ENCODE results near the gene ULK3. TPM values are rescaled to one million over a fixed set of nuclear protein-coding genes. Genes with fewer than 3 reads are reported as not detected.
A peak's percentile ranks its signal among the peaks of the same experiment; 100 is the strongest.

Gene ULK3
- total and polyA plus RNA-seq, 2 of the 4 experiments (the other 2 are of a cell fraction), result 11.8 to 22.7 TPM

DNA sequence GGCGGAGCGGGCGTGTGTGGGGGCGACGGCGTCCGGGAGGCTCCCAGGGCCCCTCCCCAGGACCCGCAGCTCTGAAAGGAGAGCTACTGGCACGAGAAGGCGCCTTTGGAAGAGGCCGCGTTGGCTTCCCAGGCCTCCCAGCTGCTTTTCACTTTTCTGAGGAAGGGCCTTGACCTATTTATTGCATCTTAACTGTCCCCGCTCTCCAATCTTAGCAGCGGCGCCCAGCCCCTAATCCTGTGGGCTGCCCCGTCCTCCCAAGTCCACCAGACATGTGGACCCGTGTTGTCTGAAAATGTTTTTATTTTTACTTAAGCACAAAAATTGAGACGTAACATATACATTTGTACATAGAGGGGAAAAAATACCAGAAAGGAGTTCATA, 481 bp upstream of the ULK3 start:
- POLR2A ChIA-PET (ENCODE audit: unreplicated experiment), result no interaction called here
- Histone ChIP-seq H3K4me3 (ENCODE audit: insufficient read depth, low read depth, low read length) (peak overlapping the region; percentile 44), H3K18ac (ENCODE audit: low read depth, low read length) (no peak overlapping the region), H3K56ac (ENCODE audit: extremely low read depth, insufficient read depth, low read length) (no peak overlapping the region), H3K23ac (ENCODE audit: low read depth, low read length) (peak overlapping the region; percentile 70; the same call in 1 of the 2 replicates), H3K27me3 (ENCODE audit: control insufficient read depth, insufficient read depth, low read length) (no peaks in the 10 kb centered on the region), H4K91ac (ENCODE audit: insufficient read depth, low read depth, low read length) (peak overlapping the region; percentile 15; the same call in 1 of the 2 replicates), H3K14ac (replicated peaks; ENCODE audit: low read depth, low read length) (peak overlapping the region; percentile 74), H4K8ac (ENCODE audit: low read depth in 2 of 2, low read length in 2 of 2) (peak overlapping the region; percentile 89 to 91), H2AFZ (replicated peaks; ENCODE audit: low read length, poor library complexity) (peak overlapping the region; percentile 93), H3K27ac (ENCODE audit: insufficient read depth, low read length) (peak overlapping the region; percentile 51), H2BK120ac (ENCODE audit: low read depth, low read length) (peak overlapping the region; percentile 46; the same call in 1 of the 2 replicates), H3K9me3 (ENCODE audit: control insufficient read depth, insufficient read depth, low read length) (no peaks in the 10 kb centered on the region), H2AK9ac (replicated peaks; ENCODE audit: low read depth, low read length, poor library complexity) (peak overlapping the region; percentile 94), H2BK5ac (ENCODE audit: low read depth, low read length, poor library complexity, severe bottlenecking) (peak overlapping the region; percentile 12), H4K20me1 (ENCODE audit: insufficient read depth, low read length) (no peaks in the 10 kb centered on the region), H2BK20ac (ENCODE audit: low read depth, low read length) (no peak overlapping the region), H3K4me2 (ENCODE audit: low read depth, low read length) (peak overlapping the region; percentile 50), H3K4me1 (ENCODE audit: control insufficient read depth, insufficient read depth, low read length) (peaks cover 4% of the 10 kb centered on the region; the same call in 1 of the 2 replicates), H2AK5ac (ENCODE audit: low read depth, low read length) (peak overlapping the region; percentile 79), H3K9me1 (ENCODE audit: insufficient read depth, low read length) (0 out of 2 replicates have a peak, but pooled peaks cover 3% of the 10 kb centered on the region), H3K36me3 (ENCODE audit: control insufficient read depth, insufficient read depth, low read length) (peaks cover 20% of the 10 kb centered on the region), H3K9ac (ENCODE audit: low read depth, low read length) (peak overlapping the region; percentile 43), H3K4ac (ENCODE audit: low read depth, low read length) (peak overlapping the region; percentile 92), H3K79me1 (ENCODE audit: low read depth in 1 of 2, low read length in 2 of 2) (peaks cover 0 to 17% of the 10 kb centered on the region in 2 experiments; a peak in 1 of 4 replicates), H4K5ac (ENCODE audit: low read depth, low read length) (0 out of 2 replicates have a peak overlapping the region, but pooled peaks have one; percentile 1), H2BK15ac (ENCODE audit: low read depth, low read length) (peak overlapping the region; percentile 13; the same call in 1 of the 3 replicates)
- DNase-seq (no peak), ATAC-seq (ENCODE audit: low read depth) (no peak)
- BruUV-seq (replicated peaks), result no TSS peak
- 2% methylated on average over 7 of the region's 18 CpGs; no CpG with 5 or more reads in 1 of the 2 experiments for WGBS, 2 experiments (ENCODE audit: extremely low coverage in 2 of 2, insufficient read length in 1 of 2)
- dilution Hi-C loops (cut with HindIII; ENCODE audit: low sequenced_read_pairs, unreplicated experiment), result no loop called here
- in situ Hi-C loops (cut with MboI; ENCODE audit: low sequenced_read_pairs), result no loop called here
- intact Hi-C loops (cut with micrococcal nuclease), result loop anchor here (5.0 kb wide), 2 partner anchors 49 to 64 kb away; partner anchors contain the start of genes FAM219B and MPI
- no peak for TF ChIP-seq FOS (IDR thresholded peaks at IDR 0.05; ENCODE audit: low read depth, low read length)
- TF ChIP-seq RAD21 (IDR thresholded peaks at IDR 0.05; ENCODE audit: low read length), result no peak
- CTCF ChIA-PET, result interaction anchor here (1.2 kb wide), 1 partner anchor 58 kb away, joined by 4 read pairs; no protein-coding TSS in a partner anchor

Data from IMR-90 (cell line).